Activated T-cell treated with anti-CD3 and anti-CD28 coated beads, Interleukin-2, amount 50 U/mL, for 4 hours (primary cell): ENCODE data around the gene SNX2. TPM values are rescaled to one million over a fixed set of nuclear protein-coding genes. Genes with fewer than 3 reads are reported as not detected.
"Not testable (repeated sequence)": the region's sequence is repeated elsewhere in the genome, so short reads cannot be mapped to it uniquely, and the experiment has no call there.

Source experiments
- ATAC-seq, 2 donors: fragments of 200-7000 bp; cut with Tn5 transposase; one replicate each; pipeline ENCODE4 v1.10.0; 2021
- DNase-seq: peaks from one replicate; pipeline ENCODE4 v3.0.0-alpha.2; 2020
- H3K27me3 Mint-ChIP-seq: one replicate; pipeline ENCODE4 v1.8.0; 2021; ENCODE audit warnings: low read depth, mixed read lengths
- H3K36me3 Mint-ChIP-seq: one replicate; pipeline ENCODE4 v1.8.0; 2022; ENCODE audit warnings: mixed read lengths; ENCODE audit not compliant: insufficient read depth
- H3K4me1 Mint-ChIP-seq: one replicate; pipeline ENCODE4 v1.8.0; 2021; ENCODE audit warnings: low read depth, mixed read lengths
- H3K4me3 Mint-ChIP-seq: one replicate; pipeline ENCODE4 v1.8.0; 2021; ENCODE audit warnings: mild to moderate bottlenecking, moderate library complexity, mixed read lengths
- H3K9me3 Mint-ChIP-seq: one replicate; pipeline ENCODE4 v1.8.0; 2021; ENCODE audit warnings: mixed read lengths
- total RNA-seq, 3 donors: library from RNA; stranded (reverse); gene quantifications; one replicate each; pipeline ENCODE4 v1.2.1, GENCODE V29; 2021

The SNX2 gene
- total RNA-seq, 3 donors from 2014 or later: 34.2 to 35.7 (median 35.6) TPM

DNA sequence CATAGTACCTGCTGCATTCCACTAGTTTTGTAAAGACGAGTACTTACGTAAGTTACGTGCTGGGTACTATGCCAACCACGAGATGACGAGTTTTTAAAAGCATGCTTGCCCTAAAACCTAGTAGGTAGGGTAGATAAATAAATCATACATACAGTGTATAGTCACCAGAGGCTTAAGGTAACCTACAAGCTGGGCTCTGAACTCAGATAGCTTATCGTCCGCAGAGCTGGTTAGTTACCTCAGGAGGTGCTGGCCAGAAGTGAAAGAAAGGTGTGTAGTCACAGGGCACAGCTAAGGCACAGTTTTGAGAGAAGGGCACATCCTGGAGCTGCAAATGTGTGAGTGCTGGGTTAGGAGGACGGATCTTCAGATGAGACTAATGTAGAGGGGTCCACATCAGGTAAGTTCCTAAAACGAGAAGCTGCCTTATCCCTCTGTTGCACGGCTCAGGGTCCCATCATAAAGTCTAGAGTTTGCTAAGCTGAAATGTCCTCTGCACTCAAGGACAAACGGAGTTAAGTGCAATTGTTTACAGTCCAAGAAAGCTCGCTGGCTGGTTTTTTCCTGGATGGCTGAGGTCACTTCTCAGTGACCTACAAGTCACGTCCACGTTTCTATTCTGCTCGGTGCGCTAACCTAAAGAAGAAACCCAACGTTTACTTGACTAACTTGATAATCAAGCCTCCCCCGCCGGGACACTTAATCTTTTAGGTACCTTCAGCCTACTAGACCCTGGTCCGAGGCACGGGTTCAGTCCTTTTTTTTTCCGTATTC lies 69.4 kb downstream of the SNX2 start:
- peak overlapping the region; percentile 86 for H3K4me3 Mint-ChIP-seq
- H3K36me3 Mint-ChIP-seq: no peaks in the 10 kb centered on the region
- H3K27me3 Mint-ChIP-seq: peaks cover 3% of the 10 kb centered on the region
- ATAC-seq (no peak), DNase-seq (no peak)
- no peaks in the 10 kb centered on the region for H3K9me3 Mint-ChIP-seq
- peaks cover 25% of the 10 kb centered on the region for H3K4me1 Mint-ChIP-seq

DNA sequence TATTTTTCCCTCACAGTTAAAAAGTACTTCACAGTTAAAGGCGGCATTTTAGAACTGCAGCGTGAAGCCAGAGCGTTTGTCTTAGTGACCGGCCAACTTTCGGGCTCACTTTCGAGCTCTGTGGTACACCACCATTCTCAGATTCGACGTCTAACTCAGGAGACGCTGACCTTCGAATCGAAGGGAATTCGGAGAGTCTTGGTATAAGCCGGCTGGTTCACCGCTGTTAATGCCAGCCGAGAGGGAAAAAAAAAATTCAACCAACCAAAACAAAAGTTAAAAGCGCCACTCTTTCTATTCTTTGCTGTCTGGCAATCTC lies 70.0 kb downstream of the SNX2 start:
- Mint-ChIP-seq H3K4me3 (peak overlapping the region; percentile 86), H3K27me3 (peaks cover 3% of the 10 kb centered on the region), H3K9me3 (no peaks in the 10 kb centered on the region), H3K36me3 (no peaks in the 10 kb centered on the region), H3K4me1 (peaks cover 25% of the 10 kb centered on the region)
- DNase-seq (no peak), ATAC-seq (peak in 1 of 2 donors; percentile 5)

DNA sequence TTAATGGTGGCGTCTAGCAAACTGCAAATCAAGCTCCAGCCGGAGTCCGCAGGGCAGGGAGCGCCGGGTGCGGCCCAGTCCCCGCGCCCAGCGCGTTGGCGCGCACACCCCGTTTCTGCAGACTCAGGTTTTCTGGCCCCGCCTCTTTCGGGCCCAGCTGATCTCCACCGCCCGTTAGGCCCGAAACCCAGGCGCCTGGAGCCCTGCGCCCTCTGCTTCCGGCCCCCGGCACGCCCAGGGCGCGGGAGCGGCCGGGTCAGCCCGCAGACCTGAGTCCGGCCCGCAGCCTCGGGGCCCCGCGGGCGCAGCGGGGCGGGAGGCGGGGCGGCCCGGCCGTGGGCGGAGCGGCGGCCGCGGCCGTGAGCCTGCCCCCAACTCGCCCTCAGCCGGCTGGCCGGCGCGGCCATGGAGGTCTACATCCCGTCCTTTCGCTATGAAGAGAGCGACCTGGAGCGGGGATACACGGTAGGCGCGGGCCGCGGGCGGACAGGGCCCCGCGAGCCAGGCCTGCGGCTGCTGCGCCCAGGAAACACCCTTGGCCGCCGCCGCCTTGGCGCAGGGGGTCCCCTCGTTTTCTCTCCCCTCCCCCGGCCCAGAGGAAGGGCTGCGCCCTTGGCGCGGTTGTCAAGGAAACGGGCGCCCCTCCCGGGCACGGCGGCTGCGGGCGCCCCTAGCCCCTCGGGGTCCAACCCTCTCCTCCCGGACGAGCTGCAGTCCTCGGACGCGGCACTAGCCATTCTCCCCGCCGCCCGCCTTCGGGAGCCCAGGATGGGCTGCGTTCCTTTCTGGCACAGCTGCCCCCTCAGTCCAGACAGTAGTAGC lies 70.6 kb downstream of the SNX2 start, which contains the start of gene SNX24:
Gene SNX24 (plus strand): TSS at position 385 of the 822 bp plus-strand sequence. CDS start 21 bp downstream, at position 406.
- DNase-seq (peak; percentile 53), ATAC-seq (peak; percentile 85 to 89)
- H3K4me3 Mint-ChIP-seq: peak within 1 kb of the TSS; percentile 86
- no peaks in the 10 kb centered on the region for H3K36me3 Mint-ChIP-seq
- H3K9me3 Mint-ChIP-seq: no peaks in the 10 kb centered on the region
- H3K27me3 Mint-ChIP-seq: peaks cover 1% of the 10 kb centered on the region
- peaks cover 25% of the 10 kb centered on the region for H3K4me1 Mint-ChIP-seq

DNA sequence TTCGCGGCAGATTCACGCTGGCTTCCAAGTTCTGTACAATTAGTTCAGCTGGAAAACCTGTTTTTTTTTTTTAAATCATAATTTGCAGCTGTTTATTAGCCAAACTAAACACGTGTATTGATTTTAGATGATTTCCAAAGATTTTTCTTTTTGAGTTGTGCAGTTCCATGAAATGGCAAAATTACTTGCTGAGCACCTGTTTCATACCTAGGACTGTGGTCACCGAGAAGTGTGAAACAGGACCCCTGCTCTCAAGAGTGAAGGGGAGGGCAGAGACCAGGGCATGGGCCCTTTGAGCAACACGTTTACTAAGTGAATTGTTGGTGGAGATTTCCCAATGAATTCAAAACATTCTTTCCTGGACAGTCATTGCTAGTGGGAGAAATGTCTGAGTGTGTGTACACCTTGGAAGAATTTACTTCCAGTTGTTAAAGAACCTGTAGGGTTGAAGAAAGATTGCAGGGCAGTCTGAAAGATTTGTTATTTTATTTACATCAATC lies 71.2 kb downstream of the SNX2 start:
- H3K4me3 Mint-ChIP-seq: peak overlapping the region; percentile 74
- no peaks in the 10 kb centered on the region for H3K36me3 Mint-ChIP-seq
- H3K4me1 Mint-ChIP-seq: peaks cover 24% of the 10 kb centered on the region
- no peaks in the 10 kb centered on the region for H3K27me3 Mint-ChIP-seq
- no peaks in the 10 kb centered on the region for H3K9me3 Mint-ChIP-seq
- ATAC-seq (no peak), DNase-seq (no peak)

DNA sequence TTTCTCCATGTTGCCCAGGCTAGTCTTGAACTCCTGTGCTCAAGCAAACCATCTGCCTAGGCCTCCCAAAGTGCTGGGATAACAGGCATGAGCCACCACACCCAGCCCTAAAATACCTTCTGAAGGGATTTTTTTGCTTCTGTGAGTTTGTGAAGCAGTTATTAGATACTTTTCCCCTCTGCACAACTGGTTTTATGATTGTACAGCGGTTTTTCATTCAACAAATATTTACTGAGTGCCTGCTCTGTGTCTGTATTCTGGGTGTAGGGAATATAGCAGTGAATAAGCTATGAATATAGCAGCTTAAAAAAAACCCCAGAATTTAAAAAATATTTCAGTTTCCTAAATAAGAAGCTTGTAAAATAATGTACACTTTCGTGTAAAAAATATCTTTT lies 72.8 kb downstream of the SNX2 start:
- no peak for ATAC-seq

DNA sequence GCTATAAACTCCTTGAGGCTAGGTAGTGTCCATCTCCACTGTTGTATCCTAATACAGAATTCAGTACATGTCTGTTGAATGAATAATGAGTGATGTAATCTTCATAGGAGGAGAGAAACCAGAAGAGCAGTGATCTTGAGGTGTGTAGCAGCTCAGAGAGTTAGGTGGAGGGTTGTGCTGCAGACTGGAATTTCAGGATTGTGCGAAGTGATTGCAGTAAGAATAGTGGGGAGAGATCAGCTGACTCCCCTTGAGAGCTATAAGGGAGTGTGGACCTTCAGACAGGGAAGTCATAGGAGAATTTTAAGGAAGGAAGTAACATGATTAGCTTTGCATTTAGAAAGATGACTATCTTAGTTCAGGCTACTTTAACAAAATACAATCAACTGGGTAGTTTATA lies 74.9 kb downstream of the SNX2 start:
- Mint-ChIP-seq H3K27me3 (no peaks in the 10 kb centered on the region), H3K4me3 (no peak overlapping the region), H3K9me3 (no peaks in the 10 kb centered on the region), H3K4me1 (peaks cover 14% of the 10 kb centered on the region), H3K36me3 (no peaks in the 10 kb centered on the region)
- DNase-seq (no peak), ATAC-seq (no peak)

More for the DNA sequence above, 72.8 kb downstream of the SNX2 start:
- H3K27me3 Mint-ChIP-seq: no peaks in the 10 kb centered on the region
- H3K36me3 Mint-ChIP-seq: no peaks in the 10 kb centered on the region
- no peak overlapping the region for H3K4me3 Mint-ChIP-seq
- no peaks in the 10 kb centered on the region for H3K9me3 Mint-ChIP-seq
- no peak for DNase-seq
- peaks cover 24% of the 10 kb centered on the region for H3K4me1 Mint-ChIP-seq

DNA sequence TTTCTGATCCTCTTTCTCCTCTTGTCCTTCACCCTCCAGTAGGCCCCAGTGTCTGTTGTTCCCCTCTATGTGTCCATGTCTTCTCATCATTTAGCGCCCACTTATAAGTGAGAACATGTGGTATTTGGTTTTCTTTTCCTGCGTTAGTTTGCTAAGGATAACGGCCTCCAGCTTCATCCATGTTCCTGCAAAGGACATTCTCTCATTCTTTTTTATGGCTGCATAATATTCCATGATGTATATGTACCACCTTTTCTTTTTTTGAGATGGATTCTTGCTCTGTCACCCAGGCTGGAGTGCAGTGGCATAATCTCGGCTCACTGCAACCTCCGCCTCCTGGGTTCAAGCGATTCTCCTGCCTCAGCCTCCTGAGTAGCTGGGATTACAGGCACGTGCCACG lies 82.7 kb downstream of the SNX2 start:
- not testable (repeated sequence) for H3K36me3 Mint-ChIP-seq, DNase-seq, ATAC-seq, H3K9me3 Mint-ChIP-seq, H3K4me3 Mint-ChIP-seq, H3K27me3 Mint-ChIP-seq, H3K4me1 Mint-ChIP-seq

DNA sequence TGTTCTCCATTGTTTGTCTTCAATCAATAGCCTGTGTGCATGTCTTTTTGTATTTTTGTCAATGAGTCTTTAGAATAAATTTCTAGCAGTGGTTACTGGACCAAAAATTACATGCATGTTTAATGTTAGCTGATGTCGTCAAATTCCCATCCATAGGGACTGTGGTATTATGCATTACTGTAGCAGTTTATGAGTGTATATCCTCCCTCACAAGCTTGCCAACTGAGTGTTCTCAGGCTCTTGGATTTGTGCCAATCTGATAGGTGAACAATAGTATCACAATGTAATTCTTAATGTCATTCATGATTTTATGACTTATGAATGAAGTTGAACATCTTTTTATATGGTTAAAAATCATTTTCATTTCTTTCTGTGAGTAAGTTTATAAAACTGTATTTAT lies 83.6 kb downstream of the SNX2 start:
- Mint-ChIP-seq H3K4me3 (no peak overlapping the region), H3K36me3 (peaks cover 4% of the 10 kb centered on the region), H3K4me1 (no peaks in the 10 kb centered on the region), H3K9me3 (no peaks in the 10 kb centered on the region), H3K27me3 (no peaks in the 10 kb centered on the region)
- DNase-seq: no peak
- no peak for ATAC-seq

DNA sequence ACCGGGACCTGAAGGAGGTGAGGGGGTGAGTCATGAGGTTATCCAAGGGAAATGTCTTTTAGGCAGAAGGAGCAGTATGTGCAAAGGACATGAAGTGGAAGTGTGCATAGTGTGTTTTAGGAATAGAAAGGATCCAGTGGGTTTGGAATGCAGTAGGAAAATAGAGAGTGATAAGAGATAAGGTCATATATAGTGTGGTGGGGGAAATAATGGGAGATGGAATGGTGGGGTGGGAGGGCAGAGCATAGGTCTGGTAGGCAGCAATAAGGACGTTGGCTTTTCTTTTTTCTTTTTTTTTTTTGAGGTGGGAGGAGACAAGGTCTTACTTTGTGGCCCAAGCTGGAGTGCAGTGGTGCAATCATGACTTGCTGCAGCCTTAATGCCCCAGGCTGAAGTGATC lies 88.4 kb downstream of the SNX2 start:
- Mint-ChIP-seq H3K4me1 (peaks cover 7% of the 10 kb centered on the region), H3K4me3 (no peak overlapping the region), H3K27me3 (no peaks in the 10 kb centered on the region), H3K9me3 (no peaks in the 10 kb centered on the region), H3K36me3 (peaks cover 1% of the 10 kb centered on the region)
- no peak for ATAC-seq
- DNase-seq: no peak

DNA sequence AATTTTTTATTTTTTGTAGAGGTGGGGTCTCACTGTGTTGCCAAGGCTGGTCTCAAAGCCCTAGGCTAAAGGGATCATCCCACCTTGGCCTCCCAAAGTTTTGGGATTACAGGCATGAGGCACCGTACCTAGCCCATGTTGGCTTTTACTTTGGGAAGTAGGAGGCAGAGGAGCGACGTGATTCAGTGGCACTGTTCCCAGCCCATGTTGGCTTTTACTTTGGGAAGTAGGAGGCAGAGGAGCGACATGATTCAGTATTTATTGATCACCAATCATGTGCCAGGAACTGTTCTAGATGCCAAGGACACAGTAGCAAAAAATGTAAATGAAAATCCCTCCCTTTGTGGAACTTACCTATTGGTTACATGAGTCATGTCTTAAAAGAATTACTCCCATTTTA lies 88.8 kb downstream of the SNX2 start:
- no peaks in the 10 kb centered on the region for H3K27me3 Mint-ChIP-seq
- no peaks in the 10 kb centered on the region for H3K9me3 Mint-ChIP-seq
- peaks cover 7% of the 10 kb centered on the region for H3K4me1 Mint-ChIP-seq
- peaks cover 1% of the 10 kb centered on the region for H3K36me3 Mint-ChIP-seq
- no peak overlapping the region for H3K4me3 Mint-ChIP-seq
- ATAC-seq (no peak), DNase-seq (no peak)

DNA sequence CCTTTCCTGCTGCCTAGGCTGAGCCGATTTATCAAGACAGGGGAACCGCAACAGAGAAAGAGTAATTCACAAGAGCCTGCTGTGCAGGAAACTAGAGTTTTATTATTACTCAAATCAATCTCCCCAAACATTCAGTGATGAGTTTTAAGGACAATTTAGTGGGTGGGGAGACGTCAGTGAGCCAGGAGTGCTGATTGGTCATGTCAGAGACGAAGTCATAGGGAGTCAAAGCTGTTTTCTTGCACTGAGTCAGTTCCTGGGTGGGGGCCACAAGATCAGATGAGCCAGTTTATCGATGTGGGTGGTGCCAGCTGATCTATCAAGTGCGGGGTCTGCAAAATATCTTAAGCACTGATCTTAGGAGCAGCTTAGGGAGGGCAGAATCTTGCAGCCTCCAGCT lies 89.5 kb downstream of the SNX2 start:
- DNase-seq: no peak
- H3K9me3 Mint-ChIP-seq: no peaks in the 10 kb centered on the region
- H3K27me3 Mint-ChIP-seq: no peaks in the 10 kb centered on the region
- peaks cover 7% of the 10 kb centered on the region for H3K4me1 Mint-ChIP-seq
- ATAC-seq: peak; percentile 34 to 85
- H3K4me3 Mint-ChIP-seq: no peak overlapping the region
- peaks cover 1% of the 10 kb centered on the region for H3K36me3 Mint-ChIP-seq

DNA sequence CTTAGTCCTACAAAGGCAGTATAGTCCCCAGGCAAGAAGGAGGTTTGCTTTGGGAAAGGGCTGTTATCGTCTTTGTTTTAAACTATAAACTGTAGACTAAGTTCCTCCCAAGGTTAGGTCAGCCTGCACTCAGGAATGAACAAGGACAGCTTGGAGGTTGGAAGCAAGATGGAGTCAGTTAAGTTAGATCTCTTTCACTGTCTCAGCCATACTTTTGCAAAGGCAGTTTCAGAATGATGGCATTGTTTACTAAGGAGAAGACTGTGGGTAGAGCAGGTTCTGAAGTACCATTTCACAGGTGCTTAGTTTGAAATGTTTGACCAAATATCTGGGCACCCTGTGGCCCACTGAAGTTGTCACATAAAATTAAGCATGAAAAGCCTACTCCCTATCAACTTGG lies 90.0 kb downstream of the SNX2 start:
- no peak for DNase-seq
- Mint-ChIP-seq H3K4me3 (no peak overlapping the region), H3K36me3 (peaks cover 1% of the 10 kb centered on the region), H3K27me3 (no peaks in the 10 kb centered on the region), H3K4me1 (peaks cover 7% of the 10 kb centered on the region), H3K9me3 (no peaks in the 10 kb centered on the region)
- ATAC-seq: no peak

DNA sequence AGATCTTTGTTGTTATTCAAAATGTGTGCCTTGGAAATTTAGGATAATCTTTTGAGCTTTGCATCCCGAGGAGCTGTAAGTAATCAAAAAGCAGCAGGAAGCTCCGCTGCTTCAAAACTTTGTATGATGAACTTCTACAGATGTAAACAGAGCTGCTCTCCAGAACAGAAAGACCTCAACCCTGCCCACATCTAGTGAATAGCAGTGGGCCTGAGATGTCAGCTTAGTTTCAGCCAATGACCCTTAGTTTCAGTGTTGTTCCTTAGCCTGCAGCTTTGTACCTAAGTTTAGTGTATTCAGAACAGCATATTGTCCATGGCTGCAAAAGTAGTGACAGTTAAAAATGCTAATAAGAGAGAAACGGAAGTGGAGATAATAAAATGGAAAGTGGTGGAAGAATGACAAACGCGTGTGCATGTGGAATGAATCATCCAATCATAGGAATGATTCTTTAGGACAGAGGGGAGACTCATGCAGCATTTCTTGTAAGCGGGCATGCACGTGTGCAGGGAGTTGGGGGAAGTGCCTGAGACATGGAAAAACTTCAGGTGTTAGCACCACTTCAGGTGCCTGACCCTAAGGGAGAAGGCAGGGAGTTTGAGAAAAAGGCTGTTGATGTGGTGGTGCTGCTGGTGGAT lies 95.5 kb downstream of the SNX2 start:
- peaks cover 2% of the 10 kb centered on the region for H3K36me3 Mint-ChIP-seq
- ATAC-seq (no peak), DNase-seq (no peak)
- H3K4me3 Mint-ChIP-seq: no peak overlapping the region
- H3K4me1 Mint-ChIP-seq: no peaks in the 10 kb centered on the region
- H3K9me3 Mint-ChIP-seq: no peaks in the 10 kb centered on the region
- H3K27me3 Mint-ChIP-seq: no peaks in the 10 kb centered on the region

DNA sequence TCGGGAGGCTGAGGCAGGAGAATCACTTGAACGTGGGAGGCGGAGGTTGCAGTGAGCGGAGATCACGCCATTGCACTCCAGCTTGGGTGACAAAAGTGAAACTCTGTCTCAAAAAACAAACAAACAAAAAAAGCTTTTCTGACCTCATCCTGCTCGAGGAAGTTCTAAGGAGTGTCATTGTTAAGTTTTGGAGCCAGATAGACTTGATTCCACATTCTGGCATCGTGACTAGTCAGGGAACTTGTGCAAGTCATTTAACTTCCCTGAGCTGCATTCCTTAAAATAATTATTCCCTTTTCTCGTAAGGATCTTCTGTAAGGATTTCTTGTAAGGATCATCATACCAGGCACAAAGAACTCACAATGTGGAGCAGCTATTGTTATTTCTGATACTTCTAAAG lies 96.8 kb downstream of the SNX2 start:
- DNase-seq (no peak), ATAC-seq (no peak)
- H3K27me3 Mint-ChIP-seq: no peaks in the 10 kb centered on the region
- peaks cover 2% of the 10 kb centered on the region for H3K36me3 Mint-ChIP-seq
- H3K4me3 Mint-ChIP-seq: no peak overlapping the region
- no peaks in the 10 kb centered on the region for H3K9me3 Mint-ChIP-seq
- no peaks in the 10 kb centered on the region for H3K4me1 Mint-ChIP-seq
